Dermis lymphatic vessel endothelial cell (primary cell): ENCODE results near the gene SPAG17. TPM values are rescaled to one million over a fixed set of nuclear protein-coding genes. Genes with fewer than 3 reads are reported as not detected.

ENCODE experiments used
- total RNA-seq: library from RNA; depleted of rRNA; stranded (reverse); fragments of >200 nt; gene quantifications from 2 replicates; pipeline ENCODE4 v1.2.1, GENCODE V29; 2014

SPAG17 gene
- total RNA-seq: not detected in 2 replicates

DNA sequence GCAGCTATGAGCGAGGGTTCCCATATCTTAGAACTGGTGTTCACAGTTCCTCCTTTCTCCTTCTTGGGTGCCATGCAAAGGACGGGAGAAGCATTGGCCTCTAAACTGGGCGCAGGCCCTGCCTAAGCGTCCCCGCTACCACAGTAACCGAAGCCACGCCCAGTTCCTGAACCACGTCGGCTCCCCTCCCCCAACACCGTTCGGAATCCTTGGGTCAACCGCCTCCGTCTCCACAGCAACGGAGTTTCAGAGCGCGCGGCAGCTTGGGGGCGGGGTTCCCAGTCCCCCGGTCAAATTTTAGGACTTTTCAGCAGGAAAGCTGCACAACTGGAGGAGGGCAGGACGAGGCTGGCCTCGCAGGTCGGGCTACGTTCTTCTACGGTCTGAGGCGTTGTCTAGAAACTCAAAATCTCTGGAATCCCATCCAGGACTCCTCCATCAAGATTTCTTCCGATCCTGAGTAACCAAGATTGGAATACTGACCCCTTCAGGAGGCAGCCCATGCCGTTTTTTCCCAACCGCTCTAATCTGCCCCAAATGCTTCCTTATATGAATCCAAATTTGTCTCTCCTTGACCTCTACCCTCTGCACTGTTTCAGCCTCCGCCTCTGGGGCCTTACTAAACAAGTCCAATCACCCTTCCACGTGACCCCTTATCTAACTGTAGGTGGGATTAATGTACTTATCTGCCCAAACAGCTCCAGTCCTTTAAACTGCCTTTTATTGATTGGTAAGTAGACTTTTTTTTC lies at the start of gene SPAG17:
Gene SPAG17, minus strand, starts transcription at position 145 of the 749 bp plus-strand sequence. Its CDS starts 71 bp downstream, at position 74.

DNA sequence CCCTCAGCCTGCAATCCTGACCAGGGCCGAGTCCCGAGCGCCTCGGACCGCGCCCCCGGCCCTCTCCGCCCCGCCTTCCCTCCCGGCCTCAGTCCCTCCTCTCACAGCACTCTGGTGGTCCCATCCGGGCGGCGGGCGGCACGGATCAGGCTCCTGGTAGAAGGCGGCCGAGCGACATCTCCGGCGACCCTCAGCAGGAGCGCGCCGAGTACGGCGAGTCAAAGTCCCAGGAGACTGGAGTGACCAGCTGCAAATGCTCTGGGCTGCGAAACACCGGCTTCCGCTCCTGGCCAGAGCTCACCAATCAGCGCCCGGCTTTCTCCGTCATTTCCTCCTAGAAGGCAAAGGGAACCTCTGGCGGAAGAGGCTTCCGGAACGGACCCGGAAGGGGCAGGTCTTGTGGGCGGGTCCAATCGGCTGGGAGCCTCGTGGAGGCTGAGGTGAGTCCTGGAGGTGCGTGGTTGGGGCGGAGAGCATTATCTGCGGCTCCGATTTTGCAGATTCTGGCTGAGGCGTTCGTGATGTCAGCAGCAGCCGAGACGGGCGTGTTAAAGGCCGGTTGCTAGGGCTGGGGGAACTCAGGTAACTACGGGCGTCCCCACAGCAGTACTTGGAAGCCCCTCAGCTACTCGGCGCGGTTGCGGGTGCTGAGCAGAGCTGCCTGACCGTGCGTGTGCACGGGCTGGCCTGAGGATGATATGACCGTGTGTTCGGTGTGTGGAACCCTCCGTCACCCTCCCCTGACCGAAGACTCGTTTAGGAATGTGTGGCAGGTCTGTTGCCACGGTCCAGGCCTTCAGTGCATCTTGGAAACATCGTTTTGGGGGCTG lies 255.5 kb downstream of the SPAG17 start, which contains the start of the genes GDAP2 and WDR3:
Gene GDAP2, minus strand, starts transcription at position 279 of the 830 bp plus-strand sequence. CDS start 9,264 bp downstream, outside the sequence.
Gene WDR3, plus strand, starts transcription at position 397 of the 830 bp plus-strand sequence. CDS start 3,581 bp downstream, outside the sequence.

